BE2C (cell line): Measurements from ENCODE around the gene GGNBP2.

ENCODE experiments used
- DNase-seq: peaks from one replicate; pipeline ENCODE4 v3.0.0-alpha.2; 2020
- H3K27me3 ChIP-seq: fragments of 250-450 bp; sonication (Bioruptor Pico); 2 replicates; pipeline ENCODE4 v1.5.1; 2020; ENCODE audit warnings: mild to moderate bottlenecking
- H3K36me3 ChIP-seq: fragments of 250-450 bp; sonication (Bioruptor Pico); 2 replicates; pipeline ENCODE4 v1.5.1; 2020; ENCODE audit warnings: mild to moderate bottlenecking
- H3K4me1 ChIP-seq: fragments of 250-450 bp; sonication (Bioruptor Pico); 2 replicates; pipeline ENCODE4 v1.5.1; 2020
- H3K4me3 ChIP-seq: 2 replicates; pipeline ENCODE4 v1.5.1; 2011; ENCODE audit warnings: low read depth, low read length
- H3K9me3 ChIP-seq: fragments of 250-450 bp; sonication (Bioruptor Pico); 2 replicates; pipeline ENCODE4 v1.5.1; 2020
- CTCF ChIP-seq: IDR thresholded peaks from 2 replicates; pipeline ENCODE4 v1.5.1; 2012; ENCODE audit warnings: mild to moderate bottlenecking, low read depth, low read length

GGNBP2 gene

GRCh38 chr17:36616061-36617029, 71.6 kb downstream of the GGNBP2 start:
- no peaks in the 10 kb centered on the region for H3K36me3 ChIP-seq
- no peak for DNase-seq
- no peaks in the 10 kb centered on the region for H3K4me1 ChIP-seq
- no peaks in the 10 kb centered on the region for H3K27me3 ChIP-seq
- no peaks in the 10 kb centered on the region for H3K9me3 ChIP-seq
- TF ChIP-seq CTCF, result no peak
- H3K4me3 ChIP-seq, result no peak overlapping the region

- no peak for DNase-seq
- no peaks in the 10 kb centered on the region for H3K9me3 ChIP-seq
- TF ChIP-seq CTCF, result no peak
- no peaks in the 10 kb centered on the region for H3K36me3 ChIP-seq
- no peaks in the 10 kb centered on the region for H3K27me3 ChIP-seq
- H3K4me1 ChIP-seq, result no peaks in the 10 kb centered on the region
- no peak overlapping the region for H3K4me3 ChIP-seq
These were observed 73.1 kb downstream of the GGNBP2 start for GRCh38 chr17:36617773-36618172.

- no peaks in the 10 kb centered on the region for H3K9me3 ChIP-seq
- no peak overlapping the region for H3K4me3 ChIP-seq
- no peak for DNase-seq
- no peaks in the 10 kb centered on the region for H3K27me3 ChIP-seq
- H3K36me3 ChIP-seq, result no peaks in the 10 kb centered on the region
- peaks cover 4% of the 10 kb centered on the region for H3K4me1 ChIP-seq
- no peak for TF ChIP-seq CTCF
These were observed 78.6 kb downstream of the GGNBP2 start for GRCh38 chr17:36623281-36623680.

- no peaks in the 10 kb centered on the region for H3K9me3 ChIP-seq
- H3K27me3 ChIP-seq, result no peaks in the 10 kb centered on the region
- H3K4me3 ChIP-seq, result no peak overlapping the region
- H3K4me1 ChIP-seq, result peaks cover 13% of the 10 kb centered on the region
- TF ChIP-seq CTCF, result no peak
- H3K36me3 ChIP-seq, result no peaks in the 10 kb centered on the region
- no peak for DNase-seq
These were observed 80.5 kb downstream of the GGNBP2 start for GRCh38 chr17:36625188-36625587.

- Histone ChIP-seq H3K9me3 (no peaks in the 10 kb centered on the region), H3K4me1 (peaks cover 13% of the 10 kb centered on the region), H3K4me3 (peak overlapping the region; percentile 17; the same call in 1 of the 2 replicates), H3K27me3 (no peaks in the 10 kb centered on the region), H3K36me3 (no peaks in the 10 kb centered on the region)
- no peak for TF ChIP-seq CTCF
- peak; percentile 90 for DNase-seq
These were observed 82.4 kb downstream of the GGNBP2 start for GRCh38 chr17:36627101-36627500.

GRCh38 chr17:36628576-36628975, 83.9 kb downstream of the GGNBP2 start:
- Histone ChIP-seq H3K9me3 (no peaks in the 10 kb centered on the region), H3K36me3 (no peaks in the 10 kb centered on the region)
- no peak for TF ChIP-seq CTCF

More at GRCh38 chr17:36628576-36628975, 83.9 kb downstream of the GGNBP2 start:
- Histone ChIP-seq H3K4me1 (peaks cover 13% of the 10 kb centered on the region), H3K27me3 (no peaks in the 10 kb centered on the region), H3K4me3 (no peak overlapping the region)
- DNase-seq, result no peak
